Measurements from ENCODE around the gene CST2.
"Not testable (repeated sequence)": the region's sequence is repeated elsewhere in the genome, so short reads cannot be mapped to it uniquely, and the experiment has no call there.

Gene CST2

DNA sequence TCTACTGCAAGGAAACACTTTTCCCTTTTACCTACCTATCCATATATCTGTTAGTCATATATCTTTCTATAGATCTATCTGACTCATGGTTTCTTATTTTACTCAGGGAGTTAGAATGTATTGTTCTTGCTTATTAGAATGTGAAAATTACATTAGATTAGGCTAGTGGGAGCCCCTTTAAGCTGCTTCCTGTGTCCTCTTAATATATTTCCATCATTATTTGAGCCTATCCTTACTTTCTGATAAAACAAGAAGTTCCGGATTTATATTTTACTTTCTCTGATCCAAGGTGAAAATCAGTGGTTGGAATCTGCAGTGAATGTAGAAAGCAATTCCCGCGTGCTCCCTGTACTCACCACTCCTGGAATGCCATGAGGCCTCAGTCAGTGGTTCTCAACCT is 31.0 kb downstream of the CST2 start:
- Histone ChIP-seq H3K36me3 (no peaks in the 10 kb centered on the region), H3K9me3 (ENCODE audit: severe bottlenecking) (no peaks in the 10 kb centered on the region), H3K27ac (no peak overlapping the region), H3K27me3 (ENCODE audit: insufficient read depth, low read depth, severe bottlenecking) (no peaks in the 10 kb centered on the region), H3K4me3 (ENCODE audit: low read depth, low read length) (no peak overlapping the region)
- no peak for DNase-seq
- TF ChIP-seq, protein P1, sequence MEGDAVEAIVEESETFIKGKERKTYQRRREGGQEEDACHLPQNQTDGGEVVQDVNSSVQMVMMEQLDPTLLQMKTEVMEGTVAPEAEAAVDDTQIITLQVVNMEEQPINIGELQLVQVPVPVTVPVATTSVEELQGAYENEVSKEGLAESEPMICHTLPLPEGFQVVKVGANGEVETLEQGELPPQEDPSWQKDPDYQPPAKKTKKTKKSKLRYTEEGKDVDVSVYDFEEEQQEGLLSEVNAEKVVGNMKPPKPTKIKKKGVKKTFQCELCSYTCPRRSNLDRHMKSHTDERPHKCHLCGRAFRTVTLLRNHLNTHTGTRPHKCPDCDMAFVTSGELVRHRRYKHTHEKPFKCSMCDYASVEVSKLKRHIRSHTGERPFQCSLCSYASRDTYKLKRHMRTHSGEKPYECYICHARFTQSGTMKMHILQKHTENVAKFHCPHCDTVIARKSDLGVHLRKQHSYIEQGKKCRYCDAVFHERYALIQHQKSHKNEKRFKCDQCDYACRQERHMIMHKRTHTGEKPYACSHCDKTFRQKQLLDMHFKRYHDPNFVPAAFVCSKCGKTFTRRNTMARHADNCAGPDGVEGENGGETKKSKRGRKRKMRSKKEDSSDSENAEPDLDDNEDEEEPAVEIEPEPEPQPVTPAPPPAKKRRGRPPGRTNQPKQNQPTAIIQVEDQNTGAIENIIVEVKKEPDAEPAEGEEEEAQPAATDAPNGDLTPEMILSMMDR (IDR thresholded peaks at IDR 0.05; ENCODE audit: low read depth, low read length) = no peak

DNA sequence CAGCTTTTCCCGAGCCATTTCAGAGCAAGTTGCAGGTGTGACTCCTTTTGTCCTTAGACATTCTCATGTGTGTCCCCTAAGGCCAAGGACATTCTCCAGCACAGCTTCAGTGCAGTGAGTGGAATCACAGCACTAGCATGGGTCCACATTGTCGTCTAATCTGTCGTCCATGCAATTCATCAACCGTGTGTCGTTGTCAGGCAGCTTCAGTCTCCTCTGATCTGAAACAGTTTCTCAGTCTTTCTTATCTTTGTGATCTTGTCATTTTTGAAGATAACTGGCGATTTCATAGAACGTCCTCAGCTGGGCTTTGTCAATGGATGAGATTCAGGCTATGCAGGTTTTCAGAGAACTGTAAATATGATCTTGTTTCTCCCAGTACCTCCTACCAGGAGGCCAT is 31.7 kb downstream of the CST2 start:
- no peaks in the 10 kb centered on the region for H3K27me3 ChIP-seq (ENCODE audit: insufficient read depth, low read depth, severe bottlenecking)
- no peak overlapping the region for H3K27ac ChIP-seq
- H3K9me3 ChIP-seq (ENCODE audit: severe bottlenecking) = no peaks in the 10 kb centered on the region
- H3K4me3 ChIP-seq (ENCODE audit: low read depth, low read length) = no peak overlapping the region
- no peak for DNase-seq
- TF ChIP-seq, protein P1 (IDR thresholded peaks at IDR 0.05; ENCODE audit: low read depth, low read length) = no peak
- no peaks in the 10 kb centered on the region for H3K36me3 ChIP-seq

- H3K4me3 ChIP-seq (ENCODE audit: low read depth, low read length) = no peak overlapping the region
- no peaks in the 10 kb centered on the region for H3K9me3 ChIP-seq (ENCODE audit: severe bottlenecking)
- TF ChIP-seq, protein P1 (IDR thresholded peaks at IDR 0.05; ENCODE audit: low read depth, low read length) = no peak
- H3K27me3 ChIP-seq (ENCODE audit: insufficient read depth, low read depth, severe bottlenecking) = no peaks in the 10 kb centered on the region
- H3K36me3 ChIP-seq = no peaks in the 10 kb centered on the region
- H3K27ac ChIP-seq = no peak overlapping the region
- DNase-seq = no peak
Observed at GRCh38 chr20:23794065-23794464, 32.5 kb downstream of the CST2 start.

DNA sequence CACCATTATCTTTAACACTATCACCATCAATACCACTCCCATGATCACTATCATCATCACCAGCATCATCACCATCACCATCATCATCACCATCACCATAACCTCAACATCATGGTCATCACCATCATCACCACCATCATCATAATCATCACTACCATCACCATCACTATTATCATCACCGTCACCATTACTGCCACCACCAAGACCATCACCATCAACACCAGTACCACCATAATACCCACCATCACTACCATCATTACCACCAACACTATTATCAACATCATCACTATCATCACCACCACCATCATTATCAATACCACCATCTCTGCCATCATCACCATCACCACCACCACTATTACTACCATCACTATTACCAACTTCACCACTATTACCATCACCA is 43.1 kb downstream of the CST2 start:
- no peak for DNase-seq
- Histone ChIP-seq H3K36me3 (no peaks in the 10 kb centered on the region), H3K9me3 (ENCODE audit: severe bottlenecking) (no peaks in the 10 kb centered on the region), H3K27ac (no peak overlapping the region), H3K4me3 (ENCODE audit: low read depth, low read length) (no peak overlapping the region), H3K27me3 (ENCODE audit: insufficient read depth, low read depth, severe bottlenecking) (no peaks in the 10 kb centered on the region)
- TF ChIP-seq, protein P1 (IDR thresholded peaks at IDR 0.05; ENCODE audit: low read depth, low read length) = no peak

DNA sequence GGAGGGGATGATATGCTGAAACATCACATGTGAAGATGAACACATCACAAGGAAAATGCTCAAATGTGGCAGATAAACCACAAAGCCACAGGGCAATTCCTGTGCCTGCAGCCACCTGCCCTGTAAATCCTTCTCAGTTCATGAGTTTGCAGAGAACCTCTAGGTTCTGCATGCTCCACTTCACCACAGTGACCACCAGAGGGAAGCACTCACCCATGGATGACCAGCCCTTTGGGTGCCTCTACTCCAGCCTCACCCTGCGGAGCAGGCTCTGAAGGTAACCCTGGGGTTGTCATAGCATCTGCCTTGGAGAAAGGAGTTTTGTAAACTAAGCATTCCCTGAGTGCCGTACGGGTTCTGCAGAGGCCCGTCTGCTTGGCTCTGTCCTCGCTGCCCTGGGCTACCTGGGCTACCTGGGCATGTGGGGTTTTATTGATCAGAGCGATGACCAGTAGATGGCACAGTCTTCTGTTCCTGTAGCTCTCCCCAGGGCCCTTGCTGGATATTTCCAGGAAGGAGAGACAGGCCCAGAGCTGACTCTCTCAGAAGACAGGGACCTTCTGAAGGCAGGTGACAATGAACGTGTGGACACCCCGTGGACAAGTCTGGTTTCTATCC is 44.1 kb downstream of the CST2 start:
- peak; percentile 66 for DNase-seq
- Histone ChIP-seq H3K27me3 (ENCODE audit: insufficient read depth, low read depth, severe bottlenecking) (no peaks in the 10 kb centered on the region), H3K27ac (no peak overlapping the region), H3K9me3 (ENCODE audit: severe bottlenecking) (no peaks in the 10 kb centered on the region), H3K36me3 (no peaks in the 10 kb centered on the region), H3K4me3 (ENCODE audit: low read depth, low read length) (no peak overlapping the region)
- TF ChIP-seq, protein P1 (IDR thresholded peaks at IDR 0.05; ENCODE audit: low read depth, low read length) = peak; percentile 75

DNA sequence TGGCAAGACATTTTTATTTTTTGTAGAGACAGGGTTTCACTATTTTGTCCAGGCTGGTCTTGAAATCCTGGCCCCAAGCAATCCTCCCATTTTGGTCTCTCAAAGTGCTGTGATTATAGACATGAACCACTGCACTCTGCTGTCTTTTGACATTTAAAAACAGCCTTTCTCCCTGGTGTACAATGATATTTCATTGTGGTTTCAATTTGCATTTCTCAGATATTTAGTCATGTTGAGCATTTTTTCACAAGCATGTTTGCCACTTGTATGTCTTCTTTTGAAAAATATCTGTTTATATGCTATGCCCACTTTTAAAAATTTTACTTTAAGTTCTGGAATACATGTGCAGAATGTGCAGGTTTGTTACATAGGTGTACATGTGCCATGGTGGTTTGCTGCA is 47.9 kb downstream of the CST2 start:
- H3K36me3 ChIP-seq; H3K4me3 ChIP-seq (ENCODE audit: low read depth, low read length); H3K27me3 ChIP-seq (ENCODE audit: insufficient read depth, low read depth, severe bottlenecking); DNase-seq; H3K9me3 ChIP-seq (ENCODE audit: severe bottlenecking); H3K27ac ChIP-seq: not testable (repeated sequence)

GRCh38 chr20:23777380-23777779 is 49.1 kb downstream of the CST2 start:
- H3K36me3 ChIP-seq; H3K4me3 ChIP-seq (ENCODE audit: low read depth, low read length); H3K27me3 ChIP-seq (ENCODE audit: insufficient read depth, low read depth, severe bottlenecking); H3K9me3 ChIP-seq (ENCODE audit: severe bottlenecking); DNase-seq; H3K27ac ChIP-seq: not testable (repeated sequence)

All from WERI-Rb-1 (cell line).